H9 (cell line): ENCODE measurements around the gene TRNP1. TPM values are rescaled to one million over a fixed set of nuclear protein-coding genes. Genes with fewer than 3 reads are reported as not detected.

Experiments
- DNase-seq: peaks from one replicate; pipeline ENCODE4 v3.0.0-alpha.2; 2017
- H2AFZ ChIP-seq: one replicate; pipeline ENCODE4 v1.6.1; 2013; ENCODE audit warnings: mild to moderate bottlenecking, low read length, control low read depth, moderate library complexity
- H2AK5ac ChIP-seq: 2 replicates; pipeline ENCODE4 v1.6.1; 2013; ENCODE audit warnings: low read length, control low read depth, mixed read lengths; ENCODE audit not compliant: insufficient read length
- H2BK120ac ChIP-seq: one replicate; pipeline ENCODE4 v1.6.1; 2013; ENCODE audit warnings: low read depth, mild to moderate bottlenecking, low read length, control low read depth, inconsistent platforms; ENCODE audit not compliant: poor library complexity, severe bottlenecking
- H2BK12ac ChIP-seq: 2 replicates; pipeline ENCODE4 v1.6.1; 2013; ENCODE audit warnings: low read length, control low read depth, mixed read lengths, low read depth; ENCODE audit not compliant: insufficient read length
- H2BK15ac ChIP-seq: 2 replicates; pipeline ENCODE4 v1.6.1; 2013; ENCODE audit warnings: low read depth, low read length, control low read depth
- H2BK20ac ChIP-seq: one replicate; pipeline ENCODE4 v1.6.1; 2013; ENCODE audit warnings: low read depth, mild to moderate bottlenecking, low read length, control low read depth, inconsistent platforms; ENCODE audit not compliant: poor library complexity, severe bottlenecking
- H2BK5ac ChIP-seq: 2 replicates; pipeline ENCODE4 v1.6.1; 2013; ENCODE audit warnings: low read length, control low read depth, mixed read lengths; ENCODE audit not compliant: insufficient read length
- H3K14ac ChIP-seq: 2 replicates; pipeline ENCODE4 v1.6.1; 2013; ENCODE audit warnings: low read length, control low read depth; ENCODE audit not compliant: insufficient read depth
- H3K18ac ChIP-seq: 2 replicates; pipeline ENCODE4 v1.6.1; 2013; ENCODE audit warnings: low read depth, mild to moderate bottlenecking, mixed read lengths, low read length, control low read depth; ENCODE audit not compliant: insufficient read length
- H3K23ac ChIP-seq: 2 replicates; pipeline ENCODE4 v1.6.1; 2013; ENCODE audit warnings: low read length, control low read depth, mixed read lengths, low read depth; ENCODE audit not compliant: insufficient read length
- H3K23me2 ChIP-seq: 2 replicates; pipeline ENCODE4 v1.6.1; 2013; ENCODE audit warnings: low read depth, mild to moderate bottlenecking, mixed read lengths, low read length, control low read depth; ENCODE audit not compliant: insufficient read length, poor library complexity, severe bottlenecking
- H3K27ac ChIP-seq: 2 replicates; pipeline ENCODE4 v1.5.1; 2013; ENCODE audit warnings: low read length, control low read depth, mixed read lengths, low read depth; ENCODE audit not compliant: insufficient read length
- H3K27me3 ChIP-seq: 2 replicates; pipeline ENCODE4 v1.6.1; 2013; ENCODE audit warnings: low read length, control low read depth, inconsistent platforms; ENCODE audit not compliant: insufficient read depth
- H3K4ac ChIP-seq: 2 replicates; pipeline ENCODE4 v1.6.1; 2013; ENCODE audit warnings: low read depth, mild to moderate bottlenecking, control low read depth, inconsistent platforms, low read length, moderate library complexity
- H3K4me1 ChIP-seq: 2 replicates; pipeline ENCODE4 v1.6.1; 2013; ENCODE audit warnings: low read length, control low read depth, inconsistent platforms; ENCODE audit not compliant: insufficient read depth
- H3K4me2 ChIP-seq: 2 replicates; pipeline ENCODE4 v1.6.1; 2013; ENCODE audit warnings: low read length, control low read depth, mixed read lengths; ENCODE audit not compliant: insufficient read length, insufficient read depth
- H3K56ac ChIP-seq: 2 replicates; pipeline ENCODE4 v1.6.1; 2013; ENCODE audit warnings: low read depth, mild to moderate bottlenecking, mixed read lengths, low read length, control low read depth; ENCODE audit not compliant: insufficient read length
- H3K79me1 ChIP-seq: 2 replicates; pipeline ENCODE4 v1.6.1; 2013; ENCODE audit warnings: low read depth, mild to moderate bottlenecking, moderate library complexity, low read length, control low read depth, inconsistent platforms; ENCODE audit not compliant: insufficient read depth, poor library complexity, severe bottlenecking
- H3K79me2 ChIP-seq: 2 replicates; pipeline ENCODE4 v1.6.1; 2013; ENCODE audit warnings: low read length, control low read depth, inconsistent platforms; ENCODE audit not compliant: insufficient read depth
- H3K9ac ChIP-seq: 2 replicates; pipeline ENCODE4 v1.6.1; 2013; ENCODE audit warnings: low read length, control low read depth, mixed read lengths; ENCODE audit not compliant: insufficient read length; ENCODE audit errors: extremely low read depth
- H3K9me3 ChIP-seq: one replicate; pipeline ENCODE4 v1.6.1; 2013; ENCODE audit warnings: low read depth, low read length, inconsistent platforms; ENCODE audit not compliant: control insufficient read depth
- H3T11ph ChIP-seq: one replicate; pipeline ENCODE4 v1.6.1; 2013; ENCODE audit warnings: mild to moderate bottlenecking, low read length, control low read depth, inconsistent platforms
- H4K20me1 ChIP-seq: one replicate; pipeline ENCODE4 v1.6.1; 2013; ENCODE audit not compliant: control insufficient read depth, insufficient read length, insufficient read depth
- H4K5ac ChIP-seq: 2 replicates; pipeline ENCODE4 v1.6.1; 2013; ENCODE audit warnings: low read depth, mild to moderate bottlenecking, mixed read lengths, low read length, control low read depth; ENCODE audit not compliant: insufficient read length
- H4K8ac ChIP-seq: replicated peaks from 2 replicates; pipeline ENCODE4 v1.6.1; 2013; ENCODE audit warnings: low read length, control low read depth, mixed read lengths, low read depth; ENCODE audit not compliant: insufficient read length
- H4K91ac ChIP-seq: 2 replicates; pipeline ENCODE4 v1.6.1; 2013; ENCODE audit warnings: low read depth, mild to moderate bottlenecking, moderate library complexity, mixed read lengths, low read length, control low read depth; ENCODE audit not compliant: insufficient read length
- H3K27ac Mint-ChIP-seq, 3 experiments: 2 replicates in 2 of 3; 3 replicates in 1 of 3; pipeline ENCODE4 v1.8.0; 2020 to 2021; ENCODE audit warnings: mixed read lengths in 3 of 3, mild to moderate bottlenecking in 1 of 3, moderate library complexity in 1 of 3
- H3K27me3 Mint-ChIP-seq: 2 replicates; pipeline ENCODE4 v1.8.0; 2021; ENCODE audit warnings: low read depth, mild to moderate bottlenecking, moderate library complexity, mixed read lengths
- H3K36me3 Mint-ChIP-seq, 3 experiments: 2 replicates in 2 of 3; 3 replicates in 1 of 3; pipeline ENCODE4 v1.8.0; 2020 to 2021; ENCODE audit warnings: low read depth in 3 of 3, mixed read lengths in 3 of 3; ENCODE audit not compliant: insufficient read depth in 1 of 3
- H3K4me1 Mint-ChIP-seq, 2 experiments: 2 replicates each; pipeline ENCODE4 v1.8.0; 2020; ENCODE audit warnings: mixed read lengths in 2 of 2
- H3K4me3 Mint-ChIP-seq, 2 experiments: 2 replicates in 1 of 2; 3 replicates in 1 of 2; pipeline ENCODE4 v1.8.0; 2020 to 2021; ENCODE audit warnings: mild to moderate bottlenecking in 2 of 2, mixed read lengths in 2 of 2, moderate library complexity in 1 of 2
- H3K9me3 Mint-ChIP-seq, 2 experiments: 2 replicates in 1 of 2; 3 replicates in 1 of 2; pipeline ENCODE4 v1.8.0; 2020; ENCODE audit warnings: mild to moderate bottlenecking in 2 of 2, mixed read lengths in 2 of 2, moderate library complexity in 1 of 2
- WGBS: extraction: QIAGEN DNeasy Blood & Tissue Kit; methylation state at CpG from one replicate; pipeline ENCODE4 v1.1.7; 2013; ENCODE audit warnings: missing lambda C conversion rate, low lambda C conversion rate, mixed read lengths; ENCODE audit not compliant: insufficient read length; ENCODE audit errors: extremely low coverage; 5-methylcytosine and 5-hydroxymethylcytosine counted together
- total RNA-seq: library from RNA; stranded (reverse); gene quantifications from 2 replicates; pipeline ENCODE4 v1.2.1, GENCODE V29; 2021
- TF ChIP-seq, protein P1 (sequence below): fragments of 200-600 bp; sonication (generic); conservative IDR thresholded peaks from 3 replicates; pipeline ENCODE4 v1.8.0; 2021; ENCODE audit warnings: antibody characterized with exemption, mild to moderate bottlenecking

Gene TRNP1
- total RNA-seq, 1 experiment from 2014 or later = 39.0 TPM

DNA sequence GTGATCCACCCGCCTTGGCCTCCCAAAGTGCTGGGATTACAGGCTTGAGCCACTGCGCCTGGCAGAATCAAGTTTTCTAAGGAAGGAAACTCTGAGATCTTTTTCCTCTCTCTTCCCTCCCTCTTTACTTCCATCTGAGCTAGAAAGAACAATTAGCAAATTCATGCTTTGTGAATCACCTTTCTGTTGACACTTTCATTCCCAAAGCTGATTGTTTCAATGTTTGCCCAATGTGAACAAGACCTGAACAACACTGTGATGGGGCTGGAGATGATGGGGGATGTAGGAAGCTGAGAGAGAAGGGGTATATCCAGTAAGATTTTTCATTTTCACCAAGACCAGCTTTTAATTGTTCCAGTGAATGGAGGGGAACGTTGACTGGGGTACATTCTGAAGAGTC, 24.8 kb downstream of the TRNP1 start:
- Histone ChIP-seq H3K56ac (no peak overlapping the region), H3K27ac (no peak overlapping the region), H3K23ac (no peak overlapping the region), H3K4me2 (no peak overlapping the region), H4K20me1 (no peaks in the 10 kb centered on the region), H2BK5ac (no peak overlapping the region), H3K79me2 (no peaks in the 10 kb centered on the region), H2BK15ac (no peak overlapping the region), H4K5ac (no peak overlapping the region), H2BK120ac (no peak overlapping the region), H4K91ac (no peak overlapping the region), H3K9ac (no peak overlapping the region), H3K14ac (no peak overlapping the region), H4K8ac (no peak overlapping the region), H2AFZ (no peak overlapping the region), H3K4me1 (peaks cover 7% of the 10 kb centered on the region; the same call in 1 of the 2 replicates), H3K27me3 (no peaks in the 10 kb centered on the region), H2AK5ac (no peak overlapping the region), H3K18ac (no peak overlapping the region), H2BK12ac (no peak overlapping the region), H3K9me3 (no peaks in the 10 kb centered on the region), H2BK20ac (no peak overlapping the region), H3K4ac (no peak overlapping the region), H3K79me1 (no peaks in the 10 kb centered on the region), H3T11ph (no peak overlapping the region), H3K23me2 (no peaks in the 10 kb centered on the region)
- no peaks in the 10 kb centered on the region; a peak in 1 of 5 replicates for H3K9me3 Mint-ChIP-seq
- H3K36me3 Mint-ChIP-seq = no peaks in the 10 kb centered on the region; a peak in 1 of 7 replicates
- WGBS = no CpG with 5 or more reads among the region's 3 CpGs
- H3K27ac Mint-ChIP-seq = no peak overlapping the region
- H3K4me3 Mint-ChIP-seq = no peak overlapping the region
- no peak for DNase-seq
- TF ChIP-seq, protein P1, sequence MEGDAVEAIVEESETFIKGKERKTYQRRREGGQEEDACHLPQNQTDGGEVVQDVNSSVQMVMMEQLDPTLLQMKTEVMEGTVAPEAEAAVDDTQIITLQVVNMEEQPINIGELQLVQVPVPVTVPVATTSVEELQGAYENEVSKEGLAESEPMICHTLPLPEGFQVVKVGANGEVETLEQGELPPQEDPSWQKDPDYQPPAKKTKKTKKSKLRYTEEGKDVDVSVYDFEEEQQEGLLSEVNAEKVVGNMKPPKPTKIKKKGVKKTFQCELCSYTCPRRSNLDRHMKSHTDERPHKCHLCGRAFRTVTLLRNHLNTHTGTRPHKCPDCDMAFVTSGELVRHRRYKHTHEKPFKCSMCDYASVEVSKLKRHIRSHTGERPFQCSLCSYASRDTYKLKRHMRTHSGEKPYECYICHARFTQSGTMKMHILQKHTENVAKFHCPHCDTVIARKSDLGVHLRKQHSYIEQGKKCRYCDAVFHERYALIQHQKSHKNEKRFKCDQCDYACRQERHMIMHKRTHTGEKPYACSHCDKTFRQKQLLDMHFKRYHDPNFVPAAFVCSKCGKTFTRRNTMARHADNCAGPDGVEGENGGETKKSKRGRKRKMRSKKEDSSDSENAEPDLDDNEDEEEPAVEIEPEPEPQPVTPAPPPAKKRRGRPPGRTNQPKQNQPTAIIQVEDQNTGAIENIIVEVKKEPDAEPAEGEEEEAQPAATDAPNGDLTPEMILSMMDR = no peak
- peaks cover 17 to 19% of the 10 kb centered on the region in 2 experiments for H3K4me1 Mint-ChIP-seq
- no peaks in the 10 kb centered on the region; the same call in 1 of the 2 replicates for H3K27me3 Mint-ChIP-seq
